CD4-positive, alpha-beta memory T cell (primary cell): Measurements from ENCODE around the gene PAM. TPM values are rescaled to one million over a fixed set of nuclear protein-coding genes. Genes with fewer than 3 reads are reported as not detected.

Experiments
- CTCF ChIA-PET: fragments of 350-600 bp; sonication (Branson Sonifier 250); formaldehyde crosslinking; loops from one replicate; lab custom pipeline; 2021; ENCODE audit warnings: inconsistent platforms; ENCODE audit not compliant: partially characterized antibody; lab: Charles Lee
- POLR2A ChIA-PET: fragments of 350-600 bp; sonication (Branson Sonifier 250); formaldehyde crosslinking; loops from one replicate; lab custom pipeline; 2021; ENCODE audit not compliant: partially characterized antibody; lab: Charles Lee
- DNase-seq, 5 donors: peaks; one replicate each; pipeline versions ENCODE4 v3.0.0 to v3.0.0-alpha.2; 2020 to 2022; ENCODE audit warnings: mixed read lengths in 1 of 5
- H3K27ac ChIP-seq: one replicate; pipeline ENCODE4 v1.7.0; 2013; ENCODE audit warnings: low read depth, low read length
- H3K27me3 ChIP-seq: 2 replicates; pipeline ENCODE4 v1.7.0; 2013; ENCODE audit warnings: mild to moderate bottlenecking, low read length, moderate library complexity; ENCODE audit not compliant: insufficient read depth
- H3K36me3 ChIP-seq: 2 replicates; pipeline ENCODE4 v1.7.0; 2013; ENCODE audit warnings: mild to moderate bottlenecking, low read length, moderate library complexity; ENCODE audit not compliant: insufficient read depth
- H3K4me1 ChIP-seq: 2 replicates; pipeline ENCODE4 v1.7.0; 2013; ENCODE audit warnings: mild to moderate bottlenecking, low read length, moderate library complexity; ENCODE audit not compliant: insufficient read depth
- H3K4me3 ChIP-seq, 2 donors: one replicate each; pipeline ENCODE4 v1.7.0; 2013; ENCODE audit warnings: low read length in 2 of 2, mild to moderate bottlenecking in 1 of 2
- H3K9me3 ChIP-seq, 2 donors: one replicate each; pipeline ENCODE4 v1.7.0; 2013; ENCODE audit warnings: low read length in 2 of 2, control low read depth in 1 of 2; ENCODE audit not compliant: control insufficient read depth in 1 of 2
- H3K27ac Mint-ChIP-seq, 7 donors: one replicate each; pipeline ENCODE4 v1.8.0; 2020 to 2021; ENCODE audit warnings: mixed read lengths in 7 of 7, mild to moderate bottlenecking in 6 of 7, inconsistent platforms in 3 of 7, moderate library complexity in 3 of 7
- H3K27me3 Mint-ChIP-seq, 2 donors: one replicate each; pipeline ENCODE4 v1.8.0; 2020 to 2021; ENCODE audit warnings: mixed read lengths in 2 of 2
- H3K36me3 Mint-ChIP-seq, 2 donors: one replicate each; pipeline ENCODE4 v1.8.0; 2020 to 2021; ENCODE audit warnings: mixed read lengths in 2 of 2, inconsistent platforms in 1 of 2, mild to moderate bottlenecking in 1 of 2
- H3K4me1 Mint-ChIP-seq, 4 donors: one replicate each; pipeline ENCODE4 v1.8.0; 2020 to 2021; ENCODE audit warnings: mixed read lengths in 4 of 4, mild to moderate bottlenecking in 1 of 4
- H3K4me3 Mint-ChIP-seq, 8 donors: one replicate each; pipeline ENCODE4 v1.8.0; 2020 to 2021; ENCODE audit warnings: mixed read lengths in 8 of 8, mild to moderate bottlenecking in 7 of 8, moderate library complexity in 6 of 8, inconsistent platforms in 3 of 8
- H3K9me3 Mint-ChIP-seq, 8 donors: one replicate each; pipeline ENCODE4 v1.8.0; 2020 to 2021; ENCODE audit warnings: mixed read lengths in 8 of 8, mild to moderate bottlenecking in 5 of 8, inconsistent platforms in 3 of 8, moderate library complexity in 1 of 8
- intact Hi-C: fragments of 100-400 bp; cut with micrococcal nuclease; formaldehyde crosslinking; loops from one replicate; pipeline ENCODE4 v1.15.1; 2023
- polyA plus RNA-seq, 2 donors: library from polyadenylated mRNA; unstranded; fragments of 300-500 nt; fragmentation: Illumina TruSeq; gene quantifications; one replicate each; pipeline ENCODE4 v1.2.3, GENCODE V29; 2021
- total RNA-seq, 2 experiments: library from RNA; stranded (reverse); gene quantifications; one replicate each; pipeline ENCODE4 v1.2.3, GENCODE V29; 2021

PAM gene
- total and polyA plus RNA-seq, 4 experiments from 2014 or later: 25.8 to 31.0 (median 28.7) TPM

DNA sequence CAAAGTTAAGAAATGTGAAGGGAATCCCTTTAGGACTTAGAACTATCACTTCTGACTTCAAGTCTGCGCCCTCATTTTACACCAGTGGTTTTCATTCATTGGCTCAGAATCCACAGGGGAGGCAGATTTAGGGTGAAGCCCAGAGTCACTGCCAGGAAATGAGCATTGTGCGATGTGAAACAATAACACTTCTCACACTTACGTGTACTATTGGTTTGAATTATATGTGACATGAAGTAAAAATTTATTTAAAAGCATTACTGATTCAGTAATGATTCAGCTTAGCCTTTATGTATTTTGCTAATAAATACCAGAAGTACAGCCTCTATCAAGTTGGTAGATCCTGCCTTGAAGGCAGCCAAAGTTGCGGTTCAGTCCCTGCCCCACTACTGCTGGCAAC lies 98.6 kb downstream of the PAM start:
- Mint-ChIP-seq H3K9me3 (peaks cover 0 to 2% (median 0%) of the 10 kb centered on the region in 8 donors), H3K4me1 (peaks cover 0 to 6% (median 4%) of the 10 kb centered on the region in 4 donors), H3K27me3 (no peaks in the 10 kb centered on the region), H3K36me3 (peaks cover 0 to 2% of the 10 kb centered on the region in 2 donors), H3K4me3 (no peak overlapping the region), H3K27ac (no peak overlapping the region)
- Histone ChIP-seq H3K27ac (no peak overlapping the region), H3K27me3 (no peaks in the 10 kb centered on the region), H3K9me3 (no peaks in the 10 kb centered on the region), H3K4me1 (no peaks in the 10 kb centered on the region), H3K4me3 (no peak overlapping the region), H3K36me3 (no peaks in the 10 kb centered on the region)
- intact Hi-C loops: no loop called here
- ChIA-PET POLR2A (no interaction called here), CTCF (no interaction called here)
- no peak for DNase-seq

GRCh38 chr5:102855681-102856388 lies 100.7 kb downstream of the PAM start:
- Mint-ChIP-seq H3K27me3 (no peaks in the 10 kb centered on the region), H3K27ac (no peak overlapping the region), H3K36me3 (peaks cover 0 to 3% of the 10 kb centered on the region in 2 donors), H3K4me3 (no peak overlapping the region), H3K9me3 (peaks cover 0 to 2% (median 0%) of the 10 kb centered on the region in 8 donors), H3K4me1 (peaks cover 0 to 6% (median 1%) of the 10 kb centered on the region in 4 donors)
- no peaks in the 10 kb centered on the region for H3K27me3 ChIP-seq
- no peak overlapping the region for H3K27ac ChIP-seq
- intact Hi-C loops: no loop called here
- H3K4me1 ChIP-seq: no peaks in the 10 kb centered on the region
- no peaks in the 10 kb centered on the region for H3K9me3 ChIP-seq
- H3K36me3 ChIP-seq: no peaks in the 10 kb centered on the region
- ChIA-PET POLR2A (no interaction called here), CTCF (interaction anchor here (1.0 to 1.8 kb wide), 3 partner anchors 9 to 12 kb away, joined by 3 to 4 read pairs (median 4); no protein-coding TSS in a partner anchor)
- DNase-seq: no peak
- H3K4me3 ChIP-seq: no peak overlapping the region

DNA sequence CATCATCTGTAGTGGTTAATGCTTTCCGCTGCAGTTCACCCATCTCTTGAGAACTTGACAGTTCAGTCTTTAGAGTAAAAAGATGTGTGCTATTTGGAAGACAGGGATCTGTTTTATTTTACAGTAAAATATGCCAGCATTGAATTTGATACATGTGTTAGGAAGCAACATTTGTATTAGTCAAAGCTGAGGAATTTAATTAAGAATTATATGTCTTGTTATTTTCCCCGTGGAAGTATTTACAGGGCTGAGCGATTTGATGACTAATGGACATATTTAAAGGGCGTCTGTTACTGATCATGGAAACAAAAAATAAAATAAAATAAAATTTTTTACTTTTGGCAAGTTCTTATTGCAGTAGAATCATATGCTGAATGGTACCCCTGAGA lies 101.3 kb downstream of the PAM start:
- peaks cover 0 to 3% of the 10 kb centered on the region in 2 donors for H3K36me3 Mint-ChIP-seq
- POLR2A ChIA-PET: no interaction called here
- peaks cover 0 to 2% (median 0%) of the 10 kb centered on the region in 8 donors for H3K9me3 Mint-ChIP-seq
- H3K4me1 Mint-ChIP-seq: peaks cover 0 to 6% (median 1%) of the 10 kb centered on the region in 4 donors
- no peak overlapping the region for H3K4me3 ChIP-seq
- no peaks in the 10 kb centered on the region for H3K4me1 ChIP-seq
- H3K27me3 ChIP-seq: no peaks in the 10 kb centered on the region
- CTCF ChIA-PET: interaction anchor here (1.0 to 1.8 kb wide), 3 partner anchors 9 to 12 kb away, joined by 3 to 4 read pairs (median 4); no protein-coding TSS in a partner anchor
- H3K4me3 Mint-ChIP-seq: no peak overlapping the region
- no peak for DNase-seq
- no peaks in the 10 kb centered on the region for H3K36me3 ChIP-seq
- H3K27ac Mint-ChIP-seq: no peak overlapping the region
- intact Hi-C loops: no loop called here
- no peaks in the 10 kb centered on the region for H3K27me3 Mint-ChIP-seq
- no peaks in the 10 kb centered on the region for H3K9me3 ChIP-seq
- H3K27ac ChIP-seq: no peak overlapping the region

DNA sequence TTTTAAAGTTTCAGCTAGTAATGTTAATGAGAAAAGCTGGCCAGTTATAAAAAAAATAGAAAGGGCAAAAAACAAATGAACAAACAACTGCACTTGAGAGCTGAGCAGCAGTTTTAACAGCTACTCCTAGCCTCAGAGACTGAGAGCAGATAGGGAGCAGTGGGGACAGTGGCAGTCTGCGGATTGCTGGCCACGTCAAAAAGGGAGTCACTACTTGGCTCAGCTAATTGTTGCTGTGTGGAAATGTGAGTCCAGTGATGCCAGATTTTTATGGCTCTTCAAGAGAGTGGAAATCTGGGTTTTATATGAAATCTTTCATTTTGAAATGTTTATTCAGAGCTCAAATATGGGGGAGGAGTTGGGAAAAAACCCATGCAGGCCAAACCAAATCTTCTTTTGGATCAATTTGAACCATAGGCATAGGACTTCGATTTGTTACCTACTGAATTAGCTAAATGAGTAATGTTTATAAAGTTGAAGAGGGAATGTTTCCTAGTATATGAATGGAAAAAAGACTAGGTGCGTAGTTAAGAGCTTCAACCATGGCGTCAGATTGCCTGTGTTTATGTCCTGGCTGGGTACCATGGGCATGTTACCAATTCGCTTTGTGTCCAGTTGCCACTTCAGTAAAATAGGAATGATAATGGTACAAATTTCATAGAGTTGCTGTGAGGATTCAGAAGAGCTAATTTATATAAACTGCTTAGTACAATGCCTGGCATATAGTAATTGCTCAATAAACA lies 102.1 kb downstream of the PAM start:
- H3K4me1 Mint-ChIP-seq: peaks cover 0 to 6% (median 2%) of the 10 kb centered on the region in 4 donors
- POLR2A ChIA-PET: interaction anchor here (1.0 kb wide), 1 partner anchor 9 kb away, joined by 4 read pairs; no protein-coding TSS in a partner anchor
- H3K9me3 ChIP-seq: no peaks in the 10 kb centered on the region
- H3K27me3 Mint-ChIP-seq: no peaks in the 10 kb centered on the region
- intact Hi-C loops: no loop called here
- H3K36me3 ChIP-seq: no peaks in the 10 kb centered on the region
- no peak overlapping the region for H3K4me3 ChIP-seq
- H3K27me3 ChIP-seq: no peaks in the 10 kb centered on the region
- no peak overlapping the region for H3K27ac ChIP-seq
- CTCF ChIA-PET: interaction anchor here (1.4 to 1.8 kb wide), 2 partner anchors 8 to 11 kb away, joined by 3 to 4 read pairs; no protein-coding TSS in a partner anchor
- H3K27ac Mint-ChIP-seq: no peak overlapping the region
- peak in 1 of 5 donors; percentile 23 for DNase-seq
- no peak overlapping the region for H3K4me3 Mint-ChIP-seq
- no peaks in the 10 kb centered on the region for H3K4me1 ChIP-seq
- peaks cover 0 to 3% of the 10 kb centered on the region in 2 donors for H3K36me3 Mint-ChIP-seq
- H3K9me3 Mint-ChIP-seq: peaks cover 0 to 2% (median 0%) of the 10 kb centered on the region in 8 donors

- H3K4me3 ChIP-seq: no peak overlapping the region
- CTCF ChIA-PET: interaction anchor here (1.2 kb wide), 1 partner anchor 19 kb away, joined by 3 read pairs; no protein-coding TSS in a partner anchor
- no peak overlapping the region for H3K27ac ChIP-seq
- Mint-ChIP-seq H3K36me3 (peaks cover 0 to 3% of the 10 kb centered on the region in 2 donors), H3K4me3 (no peak overlapping the region), H3K4me1 (peaks cover 0 to 6% (median 3%) of the 10 kb centered on the region in 4 donors), H3K27me3 (no peaks in the 10 kb centered on the region), H3K9me3 (peaks cover 0 to 2% (median 0%) of the 10 kb centered on the region in 8 donors), H3K27ac (no peak overlapping the region)
- no peaks in the 10 kb centered on the region for H3K27me3 ChIP-seq
- H3K9me3 ChIP-seq: no peaks in the 10 kb centered on the region
- intact Hi-C loops: no loop called here
- no peaks in the 10 kb centered on the region for H3K4me1 ChIP-seq
- DNase-seq: no peak
- H3K36me3 ChIP-seq: no peaks in the 10 kb centered on the region
- POLR2A ChIA-PET: no interaction called here
Observed at GRCh38 chr5:102858221-102858620, 103.1 kb downstream of the PAM start.

- no peak overlapping the region for H3K27ac Mint-ChIP-seq
- H3K4me1 ChIP-seq: no peaks in the 10 kb centered on the region
- H3K4me3 ChIP-seq: no peak overlapping the region
- peaks cover 0 to 6% (median 2%) of the 10 kb centered on the region in 4 donors for H3K4me1 Mint-ChIP-seq
- peaks cover 0 to 1% of the 10 kb centered on the region in 2 donors for H3K27me3 Mint-ChIP-seq
- no peaks in the 10 kb centered on the region for H3K36me3 ChIP-seq
- no peaks in the 10 kb centered on the region for H3K27me3 ChIP-seq
- CTCF ChIA-PET: interaction anchor here (1.2 to 1.4 kb wide), 2 partner anchors 9 to 20 kb away, joined by 3 read pairs; no protein-coding TSS in a partner anchor
- H3K27ac ChIP-seq: no peak overlapping the region
- peaks cover 0 to 2% (median 0%) of the 10 kb centered on the region in 8 donors for H3K9me3 Mint-ChIP-seq
- H3K9me3 ChIP-seq: no peaks in the 10 kb centered on the region
- intact Hi-C loops: no loop called here
- POLR2A ChIA-PET: no interaction called here
- no peak for DNase-seq
- no peak overlapping the region for H3K4me3 Mint-ChIP-seq
- H3K36me3 Mint-ChIP-seq: peaks cover 0 to 3% of the 10 kb centered on the region in 2 donors
Observed at GRCh38 chr5:102858808-102859207, 103.7 kb downstream of the PAM start.

DNA sequence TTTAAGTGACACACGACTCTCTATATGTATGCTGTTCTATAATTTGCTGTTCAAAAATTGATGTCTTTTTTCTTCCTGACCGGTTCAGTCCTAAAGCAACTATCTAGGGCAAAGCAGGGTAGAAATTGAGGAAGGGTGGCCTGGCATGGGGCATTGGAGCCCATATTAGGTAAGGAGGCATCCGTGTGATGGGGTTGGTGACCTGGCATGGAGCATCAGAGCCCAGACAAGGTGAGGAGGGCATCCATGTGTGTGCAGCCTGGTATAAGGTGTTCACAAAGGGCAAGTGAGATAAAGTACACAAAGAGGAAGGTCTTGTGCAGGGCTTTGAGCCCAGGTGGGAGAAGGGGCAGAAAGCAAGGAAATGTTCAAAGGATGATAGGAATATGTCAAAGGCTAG lies 104.9 kb downstream of the PAM start:
- Histone ChIP-seq H3K4me1 (no peaks in the 10 kb centered on the region), H3K4me3 (no peak overlapping the region), H3K27me3 (no peaks in the 10 kb centered on the region), H3K27ac (no peak overlapping the region), H3K36me3 (no peaks in the 10 kb centered on the region), H3K9me3 (no peaks in the 10 kb centered on the region)
- Mint-ChIP-seq H3K4me3 (no peak overlapping the region), H3K27me3 (peaks cover 2 to 3% of the 10 kb centered on the region in 2 donors), H3K4me1 (peaks cover 3% of the 10 kb centered on the region in 4 donors), H3K27ac (no peak overlapping the region), H3K9me3 (peaks cover 0 to 2% (median 0%) of the 10 kb centered on the region in 8 donors), H3K36me3 (peaks cover 0 to 3% of the 10 kb centered on the region in 2 donors)
- ChIA-PET POLR2A (no interaction called here), CTCF (interaction anchor here (1.4 kb wide), 1 partner anchor 8 kb away, joined by 3 read pairs; no protein-coding TSS in a partner anchor)
- intact Hi-C loops: no loop called here
- no peak for DNase-seq
